Esophagus muscularis mucosa (tissue), 4 donors: ENCODE measurements around the gene MGLL. TPM values are rescaled to one million over a fixed set of nuclear protein-coding genes. Genes with fewer than 3 reads are reported as not detected.

Experiments used
- DNase-seq: peaks from one replicate; pipeline ENCODE4 v3.0.0-alpha.2; 2017; ENCODE audit errors: extremely low spot score
- H3K27ac ChIP-seq, 4 donors: fragments of 200-600 bp; sonication (generic); replicated peaks in 1 of 4; 1 replicate in 3 of 4; 2 replicates in 1 of 4; pipeline ENCODE4 v1.5.1; 2016 to 2019; ENCODE audit warnings: mild to moderate bottlenecking in 1 of 4
- H3K27me3 ChIP-seq, 4 donors: fragments of 200-600 bp; sonication (generic); one replicate each; pipeline versions ENCODE4 v1.5.1 to v1.6.0; 2016 to 2019
- H3K36me3 ChIP-seq, 4 donors: fragments of 200-600 bp; sonication (generic); one replicate each; pipeline ENCODE4 v1.5.1; 2016 to 2019
- H3K4me1 ChIP-seq, 4 donors: fragments of 200-600 bp; sonication (generic); one replicate each; pipeline ENCODE4 v1.5.1; 2016 to 2019
- H3K4me3 ChIP-seq, 4 donors: fragments of 200-600 bp; sonication (generic); 1 replicate in 2 of 4; 2 replicates in 2 of 4; pipeline ENCODE4 v1.5.1; 2016 to 2019; ENCODE audit warnings: mild to moderate bottlenecking in 4 of 4, moderate library complexity in 1 of 4
- H3K9me3 ChIP-seq, 4 donors: fragments of 200-600 bp; sonication (generic); 1 replicate in 3 of 4; 2 replicates in 1 of 4; pipeline ENCODE4 v1.5.1; 2016 to 2019
- CTCF ChIP-seq, 3 experiments: fragments of 200-600 bp in 2 of 3; fragments of 450-650 bp in 1 of 3; sonication (generic) in 2 of 3; IDR thresholded peaks; one replicate each; pipeline ENCODE4 v1.5.1; 2017 to 2019; ENCODE audit warnings: antibody characterized with exemption in 3 of 3, mild to moderate bottlenecking in 2 of 3, moderate library complexity in 1 of 3
- EP300 ChIP-seq: sonication (generic); formaldehyde crosslinking; IDR thresholded peaks from one replicate; pipeline ENCODE4 v1.6.1; 2017; ENCODE audit warnings: antibody characterized with exemption
- POLR2A ChIP-seq: fragments of 450-650 bp; IDR thresholded peaks from one replicate; pipeline ENCODE4 v1.6.1; 2017; ENCODE audit warnings: antibody characterized with exemption, moderate library complexity, mild to moderate bottlenecking, low read depth
- POLR2AphosphoS5 ChIP-seq, 2 donors: sonication (generic); formaldehyde crosslinking; IDR thresholded peaks; one replicate each; pipeline ENCODE4 v1.6.1; 2017; ENCODE audit warnings: antibody characterized with exemption in 2 of 2
- whole genome bisulfite sequencing: methylation state at CpG from one replicate; pipeline ENCODE4 v1.1.5; 2018; 5-methylcytosine and 5-hydroxymethylcytosine counted together
- intact Hi-C: fragments of 100-400 bp; cut with DNase I; formaldehyde crosslinking; loops from one replicate; pipeline ENCODE4 v1.15.1; 2023
- total RNA-seq, 4 donors: library from RNA; depleted of rRNA; stranded (reverse); fragments of >200 nt; gene quantifications; one replicate each; pipeline versions ENCODE4 v1.1.0 to v1.2.1, GENCODE V29; 2016

Gene MGLL
- total RNA-seq, 4 donors from 2014 or later, result 56.5 to 155 (median 80.7) TPM

GRCh38 chr3:127677541-127678314, 144.6 kb downstream of the MGLL start:
- no peaks in the 10 kb centered on the region for H3K27me3 ChIP-seq
- H3K36me3 ChIP-seq, result peaks cover 23 to 60% (median 53%) of the 10 kb centered on the region in 4 donors
- no peak for TF ChIP-seq POLR2AphosphoS5 (IDR thresholded peaks at IDR 0.05)
- no peak for TF ChIP-seq CTCF (IDR thresholded peaks at IDR 0.05)
- TF ChIP-seq EP300, result no peak
- no peak for TF ChIP-seq POLR2A
- intact Hi-C loops, result loop anchor here (10.0 kb wide), 2 partner anchors 237 to 377 kb away; partner anchors contain the start of genes KBTBD12 and SEC61A1
- H3K9me3 ChIP-seq, result no peaks in the 10 kb centered on the region
- no peak overlapping the region for H3K4me3 ChIP-seq
- H3K4me1 ChIP-seq, result peaks cover 16 to 43% (median 34%) of the 10 kb centered on the region in 4 donors
- WGBS, result 89% methylated on average over 17 of the region's 17 CpGs
- no peak for DNase-seq
- no peak overlapping the region for H3K27ac ChIP-seq

- DNase-seq, result no peak
- TF ChIP-seq POLR2AphosphoS5 (IDR thresholded peaks at IDR 0.05) (no peak), CTCF (IDR thresholded peaks at IDR 0.05) (no peak), POLR2A (no peak), EP300 (no peak)
- H3K9me3 ChIP-seq, result no peaks in the 10 kb centered on the region
- intact Hi-C loops, result loop anchor here (10.0 kb wide), 2 partner anchors 238 to 378 kb away; partner anchors contain the start of genes KBTBD12 and SEC61A1
- H3K36me3 ChIP-seq, result peaks cover 23 to 60% (median 53%) of the 10 kb centered on the region in 4 donors
- no peak overlapping the region for H3K4me3 ChIP-seq
- H3K27me3 ChIP-seq, result no peaks in the 10 kb centered on the region
- 100% methylated on average over 4 of the region's 21 CpGs for WGBS
- H3K4me1 ChIP-seq, result peaks cover 19 to 47% (median 37%) of the 10 kb centered on the region in 4 donors
- no peak overlapping the region for H3K27ac ChIP-seq
Measured at GRCh38 chr3:127676921-127677351, 145.4 kb downstream of the MGLL start.

- no peak for DNase-seq
- 83% methylated on average over 2 of the region's 4 CpGs for WGBS
- intact Hi-C loops, result loop anchor here (10.0 kb wide), 2 partner anchors 238 to 378 kb away; partner anchors contain the start of genes KBTBD12 and SEC61A1
Measured at GRCh38 chr3:127676456-127676855, 145.9 kb downstream of the MGLL start.

GRCh38 chr3:127675651-127676391, 146.5 kb downstream of the MGLL start:
- DNase-seq, result no peak
- peaks cover 23 to 58% (median 52%) of the 10 kb centered on the region in 4 donors for H3K36me3 ChIP-seq

More at GRCh38 chr3:127676456-127676855, 145.9 kb downstream of the MGLL start:
- Histone ChIP-seq H3K9me3 (no peaks in the 10 kb centered on the region), H3K4me1 (peaks cover 22 to 51% (median 42%) of the 10 kb centered on the region in 4 donors), H3K36me3 (peaks cover 23 to 60% (median 53%) of the 10 kb centered on the region in 4 donors), H3K27ac (no peak overlapping the region), H3K4me3 (no peak overlapping the region), H3K27me3 (no peaks in the 10 kb centered on the region)
- TF ChIP-seq POLR2A (no peak), CTCF (IDR thresholded peaks at IDR 0.05) (no peak), POLR2AphosphoS5 (IDR thresholded peaks at IDR 0.05) (no peak), EP300 (no peak)

More at GRCh38 chr3:127675651-127676391, 146.5 kb downstream of the MGLL start:
- no peaks in the 10 kb centered on the region for H3K27me3 ChIP-seq
- 85% methylated on average over 29 of the region's 29 CpGs for WGBS
- TF ChIP-seq EP300 (no peak), CTCF (IDR thresholded peaks at IDR 0.05) (no peak), POLR2A (no peak), POLR2AphosphoS5 (IDR thresholded peaks at IDR 0.05) (no peak)
- H3K4me3 ChIP-seq, result no peak overlapping the region
- no peaks in the 10 kb centered on the region for H3K9me3 ChIP-seq
- no peak overlapping the region for H3K27ac ChIP-seq
- H3K4me1 ChIP-seq, result peaks cover 22 to 50% (median 44%) of the 10 kb centered on the region in 4 donors
- intact Hi-C loops, result loop anchor here (10.0 kb wide), 2 partner anchors 239 to 379 kb away; partner anchors contain the start of genes KBTBD12 and SEC61A1
